H1 (cell line): ENCODE measurements around the gene RBP5.

Experiments
- KDM1A ChIP-seq: fragments of 200-600, 300-600 bp; sonication (generic); IDR thresholded peaks from 2 replicates; pipeline ENCODE4 v1.7.1; 2016; ENCODE audit warnings: mild to moderate bottlenecking, low read length, borderline replicate concordance
- YY1 ChIP-seq: IDR thresholded peaks from 2 replicates; pipeline ENCODE4 v1.6.1; 2011; ENCODE audit warnings: low read depth, mild to moderate bottlenecking, low read length
- TF ChIP-seq, protein P1 (sequence below), 3 experiments: IDR thresholded peaks; 1 replicate in 2 of 3; 2 replicates in 1 of 3; pipeline versions ENCODE4 v1.5.1 to v1.6.1; 2011; ENCODE audit warnings: low read length in 3 of 3, mild to moderate bottlenecking in 3 of 3, inconsistent platforms in 2 of 3, low read depth in 1 of 3, moderate library complexity in 1 of 3; ENCODE audit not compliant: insufficient read depth in 1 of 3; ENCODE audit errors: control extremely low read depth in 1 of 3

DNA sequence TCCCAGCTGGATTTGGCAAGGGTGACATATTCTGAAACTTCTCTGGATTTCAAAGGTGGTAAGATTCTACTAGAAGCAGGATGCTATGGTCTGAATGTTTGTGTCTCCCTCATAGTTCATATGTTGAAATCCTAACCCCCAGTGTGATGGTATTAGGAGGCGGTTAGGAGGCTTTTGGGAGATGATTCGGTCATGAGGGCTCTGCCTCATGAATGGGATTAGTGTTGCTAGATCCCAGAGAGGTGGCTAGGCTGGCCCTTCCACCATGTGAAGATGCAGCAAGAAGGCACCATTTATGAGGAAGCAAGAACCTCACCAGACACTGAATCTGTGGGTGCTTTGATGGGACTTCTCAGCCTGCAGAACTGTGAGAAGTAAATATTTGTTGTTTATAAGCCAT, 49.8 kb upstream of the RBP5 start:
- TF ChIP-seq, protein P1, sequence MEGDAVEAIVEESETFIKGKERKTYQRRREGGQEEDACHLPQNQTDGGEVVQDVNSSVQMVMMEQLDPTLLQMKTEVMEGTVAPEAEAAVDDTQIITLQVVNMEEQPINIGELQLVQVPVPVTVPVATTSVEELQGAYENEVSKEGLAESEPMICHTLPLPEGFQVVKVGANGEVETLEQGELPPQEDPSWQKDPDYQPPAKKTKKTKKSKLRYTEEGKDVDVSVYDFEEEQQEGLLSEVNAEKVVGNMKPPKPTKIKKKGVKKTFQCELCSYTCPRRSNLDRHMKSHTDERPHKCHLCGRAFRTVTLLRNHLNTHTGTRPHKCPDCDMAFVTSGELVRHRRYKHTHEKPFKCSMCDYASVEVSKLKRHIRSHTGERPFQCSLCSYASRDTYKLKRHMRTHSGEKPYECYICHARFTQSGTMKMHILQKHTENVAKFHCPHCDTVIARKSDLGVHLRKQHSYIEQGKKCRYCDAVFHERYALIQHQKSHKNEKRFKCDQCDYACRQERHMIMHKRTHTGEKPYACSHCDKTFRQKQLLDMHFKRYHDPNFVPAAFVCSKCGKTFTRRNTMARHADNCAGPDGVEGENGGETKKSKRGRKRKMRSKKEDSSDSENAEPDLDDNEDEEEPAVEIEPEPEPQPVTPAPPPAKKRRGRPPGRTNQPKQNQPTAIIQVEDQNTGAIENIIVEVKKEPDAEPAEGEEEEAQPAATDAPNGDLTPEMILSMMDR (IDR thresholded peaks at IDR 0.05; ENCODE audit: control extremely low read depth in 1 of 3, insufficient read depth in 1 of 3, low read depth in 1 of 3, low read length in 3 of 3): no peak
- no peak for TF ChIP-seq YY1
- TF ChIP-seq KDM1A: no peak
